Cortex of kidney (tissue), 1 donor: Measurements from ENCODE around the gene MYMK.

ENCODE experiments used
- DNase-seq: peaks from one replicate; lab custom pipeline; 2025; lab: John Stamatoyannopoulos, UW

MYMK gene

GRCh38 chr9:133505186-133505830, 19.5 kb downstream of the MYMK start:
- no peak for DNase-seq

- DNase-seq = no peak
Observed at GRCh38 chr9:133502112-133502511, 22.6 kb downstream of the MYMK start.

DNA sequence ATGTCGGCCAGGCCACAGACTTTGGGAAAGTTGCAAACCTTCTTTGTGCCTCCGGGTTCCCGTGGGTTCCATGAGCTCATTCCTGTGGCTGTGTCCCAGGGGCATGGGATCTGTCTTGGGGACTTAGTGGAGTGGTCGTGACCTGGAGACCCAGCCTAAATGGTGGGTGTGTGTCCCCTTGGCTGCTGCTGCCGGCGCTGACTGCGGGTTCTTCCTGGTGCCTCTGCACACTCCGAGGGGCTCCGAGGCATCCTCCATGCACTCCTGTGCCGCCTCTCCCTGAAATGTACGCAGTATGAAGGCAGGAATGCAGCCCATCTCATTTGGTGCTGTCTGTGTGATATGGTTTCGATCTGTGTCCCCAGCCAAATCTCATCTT, 24.9 kb downstream of the MYMK start:
- no peak for DNase-seq

- no peak for DNase-seq
Observed at GRCh38 chr9:133499132-133499891, 25.4 kb downstream of the MYMK start.

- no peak for DNase-seq
Observed at GRCh38 chr9:133496861-133497842, 27.6 kb downstream of the MYMK start.

DNA sequence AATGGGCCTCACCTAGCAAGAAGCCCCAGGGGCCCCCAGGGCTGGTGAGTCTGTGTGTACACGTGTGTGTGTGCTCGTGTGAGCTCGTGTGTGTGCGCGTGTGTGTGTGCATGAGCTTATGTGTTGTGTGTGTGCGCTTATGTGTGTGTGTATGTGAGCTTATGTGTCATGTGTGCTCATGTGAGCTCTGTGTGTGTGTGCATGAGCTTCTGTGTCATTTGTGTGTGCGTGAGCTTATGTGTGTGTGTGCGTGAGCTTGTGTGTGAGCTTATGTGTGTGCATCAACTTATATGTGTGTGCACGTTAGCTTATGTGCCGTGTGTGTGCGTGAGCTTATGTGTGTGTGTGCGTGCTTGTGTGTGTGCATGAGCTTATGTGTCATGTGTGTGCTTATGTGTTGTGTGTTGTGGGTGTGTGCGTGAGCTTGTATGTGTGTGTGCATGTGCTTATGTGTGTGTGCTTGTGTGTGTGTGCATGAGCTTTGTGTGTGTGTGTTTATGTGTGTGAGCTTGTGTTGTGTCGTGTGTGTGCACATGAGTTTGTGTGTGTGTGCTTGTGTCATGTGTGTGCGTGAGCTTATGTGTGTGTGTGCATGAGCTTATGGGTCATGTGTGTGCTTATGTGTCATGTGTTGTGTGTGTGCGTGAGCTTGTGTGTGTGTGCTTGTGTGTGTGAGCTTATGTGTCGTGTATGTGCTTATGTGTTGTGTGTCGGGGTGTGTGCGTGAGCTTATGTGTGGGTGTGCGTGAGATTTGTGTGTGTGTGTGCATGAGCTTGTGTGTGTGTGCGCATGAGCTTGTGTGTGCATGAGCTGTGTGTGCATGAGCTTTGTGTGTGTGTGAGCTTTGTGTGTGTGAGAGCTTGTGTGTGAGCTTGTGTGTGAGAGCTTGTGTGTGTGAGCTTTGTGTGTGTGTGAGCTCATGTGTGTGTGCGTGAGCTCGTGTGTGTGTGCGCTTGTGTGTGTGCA, 29.1 kb downstream of the MYMK start:
- no peak for DNase-seq

- DNase-seq = no peak
Observed at GRCh38 chr9:133494636-133495326, 30.0 kb downstream of the MYMK start.

DNA sequence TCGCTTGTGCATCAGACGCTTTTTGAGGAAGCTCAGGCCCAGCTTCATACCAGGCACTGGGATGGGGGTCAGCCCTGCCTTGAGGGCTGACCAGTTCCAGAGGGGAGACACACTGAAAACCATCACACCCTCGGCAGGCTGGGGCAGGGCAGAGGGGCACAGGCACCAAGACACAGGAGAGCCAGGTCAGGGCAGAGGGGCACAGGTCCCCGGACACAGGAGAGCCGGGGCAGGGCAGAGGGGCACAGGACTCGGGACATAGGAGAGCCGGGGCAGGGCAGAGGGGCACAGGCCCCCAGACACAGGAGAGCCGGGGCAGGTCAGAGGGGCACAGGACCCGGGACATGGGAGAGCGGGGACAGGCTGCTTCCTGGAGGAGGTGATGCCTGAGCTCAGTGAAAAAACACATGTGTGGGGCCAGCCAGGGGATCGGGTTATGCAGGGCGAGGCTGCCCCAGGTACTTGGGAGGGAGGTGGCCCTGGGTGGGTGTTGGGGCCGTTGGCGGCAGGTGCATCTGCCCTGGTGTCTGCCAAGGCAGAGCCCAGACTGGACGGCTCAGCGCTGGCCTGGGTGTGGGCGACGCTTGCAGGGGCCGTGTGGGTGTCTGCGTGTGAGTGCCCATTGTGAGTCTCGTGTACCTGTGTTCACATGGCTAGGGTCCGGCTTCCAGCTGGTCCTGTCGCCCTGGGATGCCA, 30.8 kb downstream of the MYMK start:
- DNase-seq = no peak

GRCh38 chr9:133493428-133493827, 31.3 kb downstream of the MYMK start:
- no peak for DNase-seq

DNA sequence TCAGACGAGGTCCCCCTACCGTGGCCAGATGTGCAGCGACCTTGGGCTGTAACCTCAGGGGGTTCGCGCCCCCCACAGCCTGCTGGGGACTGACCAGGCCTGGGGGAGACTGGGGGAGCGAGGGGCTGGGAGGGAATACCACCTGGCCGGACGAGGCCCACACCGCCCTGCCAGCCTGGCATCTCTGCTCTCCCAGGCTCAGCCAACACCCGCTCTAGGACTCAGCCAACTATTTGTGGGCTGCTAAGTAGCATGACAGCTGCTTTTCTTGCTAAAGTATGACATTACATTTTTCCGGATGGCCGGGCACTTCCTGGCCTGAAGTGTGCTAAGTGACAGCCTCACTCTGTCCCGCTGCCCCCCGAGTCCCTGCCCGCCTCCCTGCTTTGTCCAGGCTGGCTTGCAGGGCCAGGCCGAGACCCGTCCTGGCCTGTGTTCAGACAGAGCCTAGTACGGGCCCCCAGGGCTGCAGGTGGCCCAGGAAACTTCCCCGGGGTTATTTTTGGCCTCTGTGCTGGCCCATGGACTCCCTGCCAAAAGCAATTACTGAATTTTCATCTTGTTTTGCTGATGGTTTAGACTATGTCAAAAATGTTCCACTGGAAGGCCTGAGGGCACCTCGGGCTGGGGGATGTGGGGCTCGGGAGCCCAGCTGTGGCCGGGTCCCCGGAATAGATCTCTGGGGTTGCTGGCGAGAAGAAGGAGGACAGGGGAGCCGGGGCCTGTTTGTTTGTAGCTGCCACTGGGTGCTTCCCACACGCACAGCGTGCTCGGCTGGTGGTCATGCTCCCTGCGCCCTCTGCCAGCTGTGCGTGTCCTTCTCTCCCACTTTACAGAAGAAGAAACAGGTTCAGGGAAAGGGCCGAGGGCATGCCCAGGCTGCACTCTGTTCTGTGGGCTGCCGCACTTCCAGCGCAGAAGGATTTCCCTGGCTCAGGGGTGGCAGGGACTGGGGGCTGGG, 32.4 kb downstream of the MYMK start:
- no peak for DNase-seq

- no peak for DNase-seq
Observed at GRCh38 chr9:133491656-133491925, 33.2 kb downstream of the MYMK start.

DNA sequence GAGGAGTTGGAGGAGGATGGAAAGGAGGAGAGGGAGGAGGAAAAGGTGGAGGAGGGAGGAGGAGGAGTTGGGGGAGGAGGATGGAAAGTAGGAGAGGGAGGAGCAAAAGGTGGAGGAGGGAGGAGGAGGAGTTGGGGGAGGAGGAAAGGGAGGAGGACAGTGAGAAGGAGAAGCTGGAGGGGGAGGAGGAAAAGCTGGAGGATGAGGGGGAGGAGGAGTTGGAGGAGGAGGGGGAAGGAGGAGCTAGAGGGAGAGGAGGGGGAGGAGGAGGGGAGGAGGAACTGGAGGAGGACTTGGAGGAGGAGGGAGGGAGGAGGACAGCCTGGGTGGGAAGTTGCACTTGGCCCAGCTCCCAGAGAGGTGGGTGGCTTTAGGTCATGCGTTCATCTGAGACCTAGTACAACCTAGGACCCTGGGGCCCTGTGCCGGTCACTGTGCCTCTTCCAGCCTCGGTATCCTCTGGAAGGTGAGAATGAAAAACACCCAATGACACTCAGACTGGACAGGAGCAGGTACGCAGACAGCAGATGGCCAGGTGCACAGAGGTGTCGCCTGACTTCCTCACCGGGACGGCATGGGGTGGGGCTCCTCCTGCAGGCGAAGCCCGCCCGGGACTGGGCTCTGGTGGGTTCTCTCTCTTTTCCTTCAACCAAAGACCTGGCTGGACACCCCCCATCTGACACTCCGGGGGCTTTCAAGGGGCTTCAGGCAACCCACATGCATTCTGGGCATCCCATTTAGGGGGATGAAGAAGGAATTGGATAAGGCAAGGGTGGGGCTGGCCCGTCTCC, 33.7 kb downstream of the MYMK start:
- no peak for DNase-seq

DNA sequence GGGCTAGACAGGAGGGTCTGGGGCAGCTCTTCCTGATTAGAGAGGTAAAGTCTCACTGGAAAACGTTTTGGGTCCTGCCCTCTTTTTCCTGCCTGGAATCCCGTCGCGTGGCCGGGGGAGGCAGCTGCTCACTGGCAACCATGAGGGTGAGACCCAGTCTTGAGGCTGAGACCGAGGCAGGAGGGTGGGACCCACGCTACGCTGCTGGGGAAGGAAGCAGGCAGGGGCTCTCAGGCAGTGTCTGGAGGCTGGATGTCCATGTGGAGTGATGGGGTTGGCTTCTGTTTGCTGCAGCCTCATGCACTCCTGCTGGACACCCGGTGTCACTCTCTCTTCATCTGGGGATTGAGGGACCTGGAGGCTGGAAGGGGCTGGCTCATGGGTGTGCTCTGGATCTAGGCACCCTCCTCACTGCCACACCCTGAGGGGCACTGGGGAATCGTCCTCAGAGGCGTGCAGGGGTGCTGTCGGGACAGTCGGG, 34.5 kb downstream of the MYMK start:
- no peak for DNase-seq

- no peak for DNase-seq
Observed at GRCh38 chr9:133489253-133490190, 35.2 kb downstream of the MYMK start.

GRCh38 chr9:133488686-133489252, 36.0 kb downstream of the MYMK start:
- DNase-seq = no peak

DNA sequence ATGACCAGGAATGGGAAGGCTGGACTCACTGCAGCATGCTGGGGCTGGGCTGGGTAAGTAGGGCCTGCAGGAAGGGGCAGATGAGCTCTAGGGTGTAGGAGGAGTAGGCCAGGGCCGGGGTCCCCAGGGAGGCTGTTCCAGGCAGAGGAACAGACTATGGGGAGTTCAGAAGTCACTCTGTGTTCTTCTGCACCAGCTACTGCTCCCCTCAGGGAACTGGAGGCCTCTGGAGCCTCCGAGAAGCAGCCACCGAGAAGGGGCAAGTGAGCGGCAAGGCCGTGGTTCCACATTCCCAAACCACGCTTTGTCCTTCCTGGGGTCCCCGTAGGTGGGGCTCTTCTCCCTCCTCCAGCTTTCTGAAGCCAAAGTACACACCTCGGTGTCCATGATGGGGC, 37.4 kb downstream of the MYMK start:
- DNase-seq = no peak
